GM12878 (cell line): Measurements from ENCODE around the gene TGFBR1. TPM values are rescaled to one million over a fixed set of nuclear protein-coding genes. Genes with fewer than 3 reads are reported as not detected.

Experiments
- MAX ChIP-seq: IDR thresholded peaks from 2 replicates; pipeline ENCODE4 v1.6.1; 2012; ENCODE audit warnings: low read depth, low read length, improper control_type of control experiment
- REST ChIP-seq: IDR thresholded peaks from 2 replicates; pipeline ENCODE4 v1.6.1; 2012; ENCODE audit warnings: mild to moderate bottlenecking, low read depth, low read length
- ZNF592 ChIP-seq: fragments of 450-650 bp; IDR thresholded peaks from 2 replicates; pipeline ENCODE4 v1.6.1; 2017; ENCODE audit warnings: mild to moderate bottlenecking, moderate library complexity
- polyA plus RNA-seq, 11 experiments: library from polyadenylated mRNA; depleted of rRNA in 4 of 11; unstranded in 6 of 11; stranded (reverse) in 5 of 11; fragments of >200 nt; fragmentation: Nextera tagmentation in 4 of 11; fragmentation: Illumina TruSeq in 1 of 11; extraction: Ambion mirVana in 4 of 11; extraction: Trizol in 1 of 11; gene quantifications; 1 replicate in 1 of 11; 2 replicates in 10 of 11; pipeline versions ENCODE4 v1.2.1 to v1.2.3, GENCODE V29; 2011 to 2016; ENCODE audit warnings: inconsistent platforms in 2 of 11, missing spikeins in 2 of 11, low read depth in 1 of 11
- total RNA-seq, 4 experiments: library from RNA; depleted of rRNA in 3 of 4; stranded (reverse); fragments of >200 nt in 3 of 4; fragmentation: Illumina TruSeq in 1 of 4; extraction: Trizol in 1 of 4; gene quantifications; 2 replicates each; pipeline versions ENCODE4 v1.2.1 to v1.2.3, GENCODE V29; 2013 to 2021

TGFBR1 gene
- total and polyA plus RNA-seq, 10 of the 15 experiments (the other 5 are each of a cell fraction or from before 2014, with no cell fraction given): 2.9 to 27.2 (median 16.6) TPM

DNA sequence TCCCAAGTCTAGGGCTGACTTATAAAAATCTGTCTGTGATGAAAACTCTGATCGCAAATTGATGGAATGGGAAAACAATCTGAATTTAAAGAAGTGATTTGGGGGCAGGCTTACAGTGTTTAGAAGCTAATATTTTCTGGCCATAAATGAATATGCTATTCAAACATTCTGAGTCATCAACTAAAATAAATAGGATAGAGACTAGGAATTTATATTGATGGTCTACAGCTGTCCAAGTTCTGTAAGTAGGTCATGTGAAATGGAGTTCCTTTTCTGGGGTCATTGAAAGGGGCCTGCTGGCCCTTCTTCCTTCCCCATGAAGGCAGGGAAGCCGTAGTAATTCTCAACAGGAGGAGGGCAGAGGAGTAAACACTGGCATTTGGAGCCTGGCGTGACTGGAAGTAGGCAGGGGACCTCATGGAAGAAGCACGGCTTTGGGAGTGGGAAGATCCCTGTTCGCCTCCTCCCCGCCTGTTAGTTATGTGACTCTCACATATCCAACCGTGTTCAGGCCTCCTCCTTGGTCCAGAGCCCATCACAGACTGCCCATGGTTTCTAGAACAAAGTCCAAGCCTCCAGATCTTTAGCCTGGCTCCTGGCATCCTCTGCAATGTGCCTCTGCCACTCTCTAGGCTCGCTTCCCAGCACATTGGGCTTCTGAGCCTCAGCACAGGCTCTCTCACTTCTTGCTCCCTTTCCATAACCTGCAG lies 85.1 kb downstream of the TGFBR1 start (continued):
- TF ChIP-seq ZNF592 (no peak), MAX (no peak), REST (no peak)
